ENCODE measurements around the gene IQUB.

Gene IQUB

GRCh38 chr7:123534383-123535260 lies at the start of gene IQUB:
IQUB (minus strand) TSS chr7:123534595; CDS start chr7:123512340, 22,255 bp downstream.
- Histone ChIP-seq H4K20me1 (ENCODE audit: low read depth, low read length) (no peaks in the 10 kb centered on the region), H3K79me2 (ENCODE audit: insufficient read depth, low read length) (no peaks in the 10 kb centered on the region), H3K27ac (ENCODE audit: low read depth, low read length) (no peak within 1 kb of the TSS), H3K4me3 (ENCODE audit: insufficient read depth, low read length, poor library complexity, severe bottlenecking) (peak within 1 kb of the TSS; percentile 99), H3K9ac (ENCODE audit: low read length) (peak within 1 kb of the TSS; percentile 50), H3K36me3 (ENCODE audit: low read length) (no peaks in the 10 kb centered on the region), H2AFZ (ENCODE audit: low read depth, low read length, severe bottlenecking) (peak within 1 kb of the TSS; percentile 98), H3F3A (ENCODE audit: insufficient read depth) (peaks cover 22% of the 10 kb centered on the region), H3K4me2 (ENCODE audit: low read depth, low read length, poor library complexity, severe bottlenecking) (peak within 1 kb of the TSS; percentile 88), H3K9me3 (ENCODE audit: insufficient read depth, low read length) (no peaks in the 10 kb centered on the region), H3K27me3 (ENCODE audit: low read length) (no peaks in the 10 kb centered on the region), H3K9me2 (replicated peaks; ENCODE audit: insufficient read depth, low read length) (no peaks in the 10 kb centered on the region)
- no peak for TF ChIP-seq EZH2phosphoT487 (conservative IDR thresholded peaks at IDR 0.05; ENCODE audit: low read length)
- no peak for TF ChIP-seq CTCF (IDR thresholded peaks at IDR 0.05; ENCODE audit: insufficient read depth, low read length, poor library complexity, severe bottlenecking)

- no peak for TF ChIP-seq EZH2phosphoT487 (conservative IDR thresholded peaks at IDR 0.05; ENCODE audit: low read length)
- H3K4me3 ChIP-seq (ENCODE audit: insufficient read depth, low read length, poor library complexity, severe bottlenecking) = no peak overlapping the region
- H3K4me2 ChIP-seq (ENCODE audit: low read depth, low read length, poor library complexity, severe bottlenecking) = no peak overlapping the region
- H3K79me2 ChIP-seq (ENCODE audit: insufficient read depth, low read length) = no peaks in the 10 kb centered on the region
- H3K27me3 ChIP-seq (ENCODE audit: low read length) = no peaks in the 10 kb centered on the region
- no peaks in the 10 kb centered on the region for H3K9me2 ChIP-seq (replicated peaks; ENCODE audit: insufficient read depth, low read length)
- no peak overlapping the region for H3K9ac ChIP-seq (ENCODE audit: low read length)
- no peak overlapping the region for H2AFZ ChIP-seq (ENCODE audit: low read depth, low read length, severe bottlenecking)
- no peaks in the 10 kb centered on the region; the same call in 1 of the 2 replicates for H4K20me1 ChIP-seq (ENCODE audit: low read depth, low read length)
- no peaks in the 10 kb centered on the region for H3F3A ChIP-seq (ENCODE audit: insufficient read depth)
- H3K9me3 ChIP-seq (ENCODE audit: insufficient read depth, low read length) = no peaks in the 10 kb centered on the region
- no peaks in the 10 kb centered on the region for H3K36me3 ChIP-seq (ENCODE audit: low read length)
- no peak overlapping the region for H3K27ac ChIP-seq (ENCODE audit: low read depth, low read length)
Observed at GRCh38 chr7:123583821-123584220, 49.4 kb upstream of the IQUB start.

- Histone ChIP-seq H3K27me3 (ENCODE audit: low read length) (no peaks in the 10 kb centered on the region), H3K4me2 (ENCODE audit: low read depth, low read length, poor library complexity, severe bottlenecking) (no peak overlapping the region), H3K27ac (ENCODE audit: low read depth, low read length) (no peak overlapping the region), H3K36me3 (ENCODE audit: low read length) (no peaks in the 10 kb centered on the region), H2AFZ (ENCODE audit: low read depth, low read length, severe bottlenecking) (no peak overlapping the region), H3K9ac (ENCODE audit: low read length) (no peak overlapping the region), H4K20me1 (ENCODE audit: low read depth, low read length) (no peaks in the 10 kb centered on the region; the same call in 1 of the 2 replicates), H3K79me2 (ENCODE audit: insufficient read depth, low read length) (no peaks in the 10 kb centered on the region), H3K9me2 (replicated peaks; ENCODE audit: insufficient read depth, low read length) (no peaks in the 10 kb centered on the region), H3K9me3 (ENCODE audit: insufficient read depth, low read length) (no peaks in the 10 kb centered on the region), H3K4me3 (ENCODE audit: insufficient read depth, low read length, poor library complexity, severe bottlenecking) (no peak overlapping the region), H3F3A (ENCODE audit: insufficient read depth) (no peaks in the 10 kb centered on the region)
- TF ChIP-seq CTCF (IDR thresholded peaks at IDR 0.05; ENCODE audit: insufficient read depth, low read length, poor library complexity, severe bottlenecking) = no peak
- TF ChIP-seq EZH2phosphoT487 (conservative IDR thresholded peaks at IDR 0.05; ENCODE audit: low read length) = no peak
Observed at GRCh38 chr7:123581162-123581459, 46.7 kb upstream of the IQUB start.

All from SU-DHL-6 (cell line).